Inflammatory macrophage treated with lipopolysaccharide for 4 hours (primary cell): ENCODE results near the gene TMEM59.
"Not testable (repeated sequence)": the region's sequence is repeated elsewhere in the genome, so short reads cannot be mapped to it uniquely, and the experiment has no call there.

ENCODE experiments used
- DNase-seq: peaks from one replicate; pipeline ENCODE4 v3.0.0-alpha.2; 2020

Gene TMEM59

DNA sequence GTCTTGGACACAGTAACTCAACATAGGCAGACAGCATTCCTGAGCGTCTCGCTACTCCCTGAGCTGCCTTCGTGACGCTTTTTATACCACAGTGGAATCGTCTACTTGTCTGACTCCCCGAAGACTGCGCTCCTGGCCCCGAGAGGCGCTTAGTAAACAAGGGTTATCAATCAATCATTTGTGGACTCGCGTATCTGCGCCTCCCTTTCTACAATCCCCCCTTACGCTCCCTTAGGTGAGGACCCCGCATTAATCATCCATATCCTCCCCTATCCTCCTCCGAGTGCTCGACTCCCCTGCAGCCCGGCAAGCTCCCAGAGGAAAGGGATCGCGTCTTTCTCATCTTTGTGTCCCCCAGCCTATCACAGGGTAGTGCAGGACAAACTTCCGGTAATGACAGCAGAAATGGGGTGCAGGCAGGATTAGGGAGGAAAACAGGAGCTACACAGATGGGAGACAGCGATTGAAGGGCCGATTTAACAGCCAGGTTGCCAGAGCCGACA, 522 bp downstream of the TMEM59 start:
- DNase-seq = peak; percentile 39

- no peak for DNase-seq
Measured at GRCh38 chr1:54051933-54052430, 1.0 kb downstream of the TMEM59 start.

DNA sequence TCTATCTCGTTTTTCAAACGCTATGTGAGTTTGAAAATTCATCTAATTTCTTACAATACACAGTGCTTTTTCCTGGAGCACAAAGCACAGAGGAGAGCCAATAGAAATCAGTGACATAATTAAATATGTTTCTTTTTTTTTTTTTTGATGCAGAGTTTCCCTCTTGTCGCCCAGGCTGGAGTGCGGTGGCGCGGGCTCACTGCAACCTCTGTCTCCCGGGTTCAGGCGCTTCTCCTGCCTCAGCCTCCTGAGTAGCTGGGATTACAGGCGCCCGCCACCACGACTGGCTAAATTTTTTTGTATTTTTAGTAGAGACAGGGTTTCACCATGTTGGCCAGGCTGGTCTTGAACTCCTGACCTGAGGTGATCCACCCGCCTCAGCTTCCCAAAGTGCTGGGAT, 2.6 kb downstream of the TMEM59 start:
- not testable (repeated sequence) for DNase-seq

- peak; percentile 22 for DNase-seq
Measured at GRCh38 chr1:54047384-54048305, 5.4 kb downstream of the TMEM59 start.

- DNase-seq = no peak
Measured at GRCh38 chr1:54046671-54047383, 6.2 kb downstream of the TMEM59 start.

DNA sequence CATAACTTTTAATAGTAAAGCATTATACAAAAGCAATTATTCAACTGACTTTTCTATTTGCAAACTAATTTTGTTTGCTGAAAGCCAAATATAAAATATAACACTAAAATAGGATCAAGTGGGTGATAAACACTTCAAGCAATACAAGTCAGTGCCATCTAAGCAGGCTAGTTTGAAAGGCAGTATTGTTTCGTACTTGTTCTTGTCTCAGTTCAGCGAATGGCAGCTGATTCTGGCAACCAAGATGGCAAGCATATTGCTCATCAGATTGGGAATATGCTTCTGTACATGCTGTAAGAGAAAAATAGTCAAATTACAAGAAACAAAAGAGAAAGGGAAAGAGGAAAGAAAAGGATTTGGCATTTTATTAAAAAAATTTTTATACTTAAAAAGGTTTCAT, 7.5 kb downstream of the TMEM59 start:
- DNase-seq = no peak

GRCh38 chr1:54041806-54042205, 11.2 kb downstream of the TMEM59 start:
- DNase-seq = no peak

DNA sequence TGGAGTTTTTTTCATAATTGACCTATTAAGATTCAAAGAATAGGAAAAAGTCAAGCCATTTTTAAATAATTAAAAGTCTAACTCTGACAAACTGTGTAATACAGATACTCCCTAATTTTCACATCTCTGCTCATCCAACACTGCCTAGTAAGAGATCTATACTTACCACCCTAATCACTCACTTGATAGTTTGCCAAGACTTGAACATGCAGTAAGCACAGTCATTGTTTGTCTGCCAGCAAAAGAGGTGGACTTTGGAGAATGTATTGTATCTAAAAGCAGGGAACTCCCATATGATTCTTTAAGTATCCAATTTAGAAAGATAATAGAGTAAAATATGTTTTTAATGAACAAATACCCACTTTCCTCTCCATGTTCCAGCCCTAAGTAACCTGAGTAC, 15.5 kb downstream of the TMEM59 start:
- no peak for DNase-seq

GRCh38 chr1:54028306-54029251, 24.4 kb downstream of the TMEM59 start:
- no peak for DNase-seq

DNA sequence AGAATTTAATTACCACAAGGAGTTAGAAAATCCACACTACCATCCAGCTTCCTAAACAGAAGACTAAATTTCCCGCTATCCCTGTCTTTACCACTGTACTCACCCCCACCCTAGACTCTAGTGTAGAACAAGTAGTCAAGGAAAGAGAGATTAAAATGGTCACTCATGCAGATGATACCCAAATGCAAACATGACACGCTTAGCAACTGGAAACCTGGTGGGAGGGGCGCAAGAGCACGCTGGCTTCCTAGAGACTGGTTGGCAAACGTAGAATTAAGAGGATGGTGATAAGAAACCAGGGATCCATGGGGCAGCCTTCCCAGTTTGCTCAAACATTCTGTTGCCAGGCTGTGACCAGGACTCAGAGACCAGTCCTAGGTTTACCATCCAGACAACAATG, 25.2 kb downstream of the TMEM59 start:
- no peak for DNase-seq

- not testable (repeated sequence) for DNase-seq
Measured at GRCh38 chr1:54024811-54025210, 28.2 kb downstream of the TMEM59 start.

DNA sequence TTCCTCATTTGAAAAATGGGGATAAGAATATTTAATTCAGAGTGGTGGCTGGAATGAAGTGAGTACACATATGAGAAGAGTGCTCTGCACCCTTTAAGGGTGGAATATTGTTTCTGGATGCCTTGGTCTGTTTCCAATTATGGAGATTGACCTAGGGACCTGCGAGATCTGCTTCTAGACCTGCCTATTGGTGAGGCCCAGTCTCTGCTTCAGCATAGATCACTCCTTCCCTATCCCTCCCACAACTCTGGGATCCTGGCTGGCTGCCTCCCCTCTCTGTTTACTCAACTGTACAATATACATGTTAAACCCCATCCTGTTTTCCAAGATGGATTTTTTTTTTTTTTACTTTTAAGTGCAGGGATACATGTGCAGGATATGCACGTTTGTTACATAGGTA, 28.6 kb downstream of the TMEM59 start:
- no peak for DNase-seq

- not testable (repeated sequence) for DNase-seq
Measured at GRCh38 chr1:54019562-54020176, 33.3 kb downstream of the TMEM59 start.

GRCh38 chr1:54018635-54019034, 34.4 kb downstream of the TMEM59 start:
- no peak for DNase-seq

DNA sequence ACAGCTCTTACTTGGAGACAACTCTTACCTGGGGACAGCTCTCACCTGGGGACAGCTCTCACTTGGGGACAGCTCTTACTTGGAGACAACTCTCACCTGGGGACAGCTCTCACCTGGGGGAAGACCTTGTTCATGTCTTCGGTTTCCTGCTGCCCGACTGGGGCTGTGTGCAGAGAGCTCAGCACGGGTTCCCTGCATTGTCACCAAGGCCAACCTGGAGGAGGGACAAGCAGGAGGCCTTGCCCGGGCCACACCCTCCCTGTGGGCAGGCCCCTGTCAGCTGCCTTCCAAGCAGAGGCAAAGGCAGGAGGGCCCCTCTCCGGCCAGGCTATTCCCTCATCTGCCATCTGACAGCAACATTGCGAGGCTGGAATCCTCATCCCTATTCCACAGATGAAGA, 35.0 kb downstream of the TMEM59 start, which contains the start of gene LDLRAD1:
Gene LDLRAD1 (minus strand): TSS at position 208 of the 400 bp plus-strand sequence. CDS start 74 bp downstream, at position 134.
- no peak for DNase-seq

- no peak for DNase-seq
Measured at GRCh38 chr1:54016343-54017282, 36.4 kb downstream of the TMEM59 start.

GRCh38 chr1:54014009-54014629, 38.9 kb downstream of the TMEM59 start:
- no peak for DNase-seq

- DNase-seq = no peak
Measured at GRCh38 chr1:54013393-54014008, 39.5 kb downstream of the TMEM59 start.

DNA sequence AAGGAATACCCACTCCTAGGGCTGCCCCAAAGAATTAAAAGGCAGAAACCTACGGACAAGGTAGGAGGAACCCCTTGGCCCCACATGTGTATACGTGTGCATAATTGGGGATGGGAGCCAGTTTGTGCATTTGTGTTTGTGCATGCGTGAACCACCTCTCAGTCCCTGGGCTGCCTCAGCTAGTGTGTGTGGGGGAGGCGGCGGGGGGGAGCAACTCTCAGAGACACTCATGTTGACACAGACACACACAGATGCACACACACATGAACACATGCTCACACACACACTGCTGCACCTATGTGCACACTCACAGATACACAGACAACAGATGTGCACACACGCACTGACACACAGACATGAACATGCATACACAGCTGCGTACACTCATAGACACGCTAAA, 40.1 kb downstream of the TMEM59 start:
- no peak for DNase-seq

- DNase-seq = no peak
Measured at GRCh38 chr1:54012008-54012325, 41.0 kb downstream of the TMEM59 start.
